Measurements from ENCODE around the gene CDC42SE2.

GRCh38 chr5:131254741-131255140, 9.1 kb upstream of the CDC42SE2 start:
- TF ChIP-seq REST (IDR thresholded peaks at IDR 0.05; ENCODE audit: insufficient read depth in 1 of 2, low read depth in 2 of 2, low read length in 1 of 2) (no peak), CTCF (IDR thresholded peaks at IDR 0.05) (no peak)
